HG03457 (cell line): ENCODE results near the gene ZBTB7A.

ENCODE experiments used
- ATAC-seq: cut with Tn5 transposase; IDR thresholded peaks from one replicate; pipeline ENCODE4 v1.9.1; 2021; ENCODE audit warnings: moderate number of reproducible peaks; ENCODE audit not compliant: unreplicated experiment

The ZBTB7A gene

GRCh38 chr19:4057931-4058692, 8.6 kb downstream of the ZBTB7A start:
- no peak for ATAC-seq

- no peak for ATAC-seq
Measured at GRCh38 chr19:4055209-4055552, 11.5 kb downstream of the ZBTB7A start.

DNA sequence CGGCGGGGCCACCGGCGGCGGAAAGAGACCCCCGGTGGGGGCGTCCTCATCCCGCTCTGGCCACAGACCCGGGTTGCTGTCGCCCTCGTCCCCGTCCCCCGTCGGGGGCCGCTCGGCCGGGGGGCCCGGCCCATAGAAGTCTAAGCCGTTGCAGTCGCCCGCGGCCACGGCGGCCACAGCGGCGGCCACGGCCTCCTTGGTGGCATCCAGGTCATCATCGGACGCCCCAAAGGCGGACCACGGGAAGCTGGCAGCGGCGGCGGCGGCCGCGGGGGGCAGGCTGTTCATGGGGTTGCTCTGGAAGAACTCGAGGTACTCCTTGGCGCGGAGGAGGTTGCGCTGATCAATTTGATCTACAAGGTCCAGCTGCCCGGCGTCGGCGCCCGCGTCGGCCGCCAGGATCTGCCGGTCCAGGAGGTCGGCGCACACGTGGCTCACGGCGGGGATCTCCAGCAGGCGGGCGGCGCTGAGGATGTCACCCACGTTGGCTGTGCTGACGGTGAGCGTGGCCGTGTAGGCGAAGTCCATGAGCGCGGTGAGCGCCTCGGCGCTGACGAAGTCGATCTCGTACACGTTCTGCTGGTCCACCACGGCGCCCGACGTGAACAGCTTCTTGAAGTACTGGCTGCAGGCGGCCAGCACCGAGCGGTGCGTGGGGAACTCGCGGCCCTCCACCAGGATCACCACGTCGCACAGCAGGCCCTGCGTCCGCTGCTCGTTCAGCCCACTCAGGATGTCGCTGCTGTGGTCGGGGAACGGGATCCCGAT, 12.1 kb downstream of the ZBTB7A start:
- no peak for ATAC-seq

DNA sequence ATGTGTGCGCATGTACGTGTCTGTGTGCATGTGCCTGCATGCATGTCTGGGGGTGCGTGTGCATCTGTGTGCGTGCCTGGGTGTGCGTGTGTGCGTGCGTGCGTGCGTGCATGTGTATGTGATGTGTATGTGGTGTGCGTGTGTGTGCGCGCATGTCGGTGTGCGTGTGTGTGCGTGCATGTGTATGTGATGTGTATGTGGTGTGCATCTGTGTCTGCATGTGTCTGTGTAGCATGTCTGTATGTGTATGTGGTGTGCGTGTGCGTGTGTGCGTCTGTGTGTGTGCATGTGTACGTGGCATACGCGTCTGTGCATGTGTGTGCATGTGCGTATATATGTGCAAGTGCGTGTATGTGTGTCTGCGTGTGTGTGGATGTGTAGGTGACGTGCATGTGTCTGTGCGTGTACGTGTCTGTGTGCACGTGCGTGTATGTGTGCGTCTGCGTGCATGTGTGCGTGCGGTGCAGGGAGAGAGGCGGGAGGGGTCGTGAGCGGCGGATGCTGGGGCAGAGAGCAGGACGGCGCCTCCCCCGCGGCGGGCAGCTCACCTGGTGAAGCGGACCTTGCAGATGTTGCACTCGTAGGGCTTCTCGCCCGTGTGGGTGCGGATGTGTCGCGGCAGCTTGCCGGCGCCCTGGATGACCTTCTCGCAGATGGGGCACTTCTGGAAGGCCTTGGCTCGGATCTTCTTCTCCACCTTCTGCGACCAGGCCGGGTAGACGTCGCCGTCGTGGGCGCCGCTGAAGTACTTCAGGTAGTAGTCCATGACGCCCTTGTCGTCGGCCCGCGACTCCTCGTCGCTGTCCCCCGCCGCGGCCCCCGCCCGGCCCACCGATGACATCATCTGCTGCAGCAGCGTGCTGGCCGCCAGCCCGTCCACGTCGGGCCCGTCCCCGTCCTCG, 13.0 kb downstream of the ZBTB7A start:
- no peak for ATAC-seq

- no peak for ATAC-seq
Measured at GRCh38 chr19:4052993-4053422, 13.7 kb downstream of the ZBTB7A start.

DNA sequence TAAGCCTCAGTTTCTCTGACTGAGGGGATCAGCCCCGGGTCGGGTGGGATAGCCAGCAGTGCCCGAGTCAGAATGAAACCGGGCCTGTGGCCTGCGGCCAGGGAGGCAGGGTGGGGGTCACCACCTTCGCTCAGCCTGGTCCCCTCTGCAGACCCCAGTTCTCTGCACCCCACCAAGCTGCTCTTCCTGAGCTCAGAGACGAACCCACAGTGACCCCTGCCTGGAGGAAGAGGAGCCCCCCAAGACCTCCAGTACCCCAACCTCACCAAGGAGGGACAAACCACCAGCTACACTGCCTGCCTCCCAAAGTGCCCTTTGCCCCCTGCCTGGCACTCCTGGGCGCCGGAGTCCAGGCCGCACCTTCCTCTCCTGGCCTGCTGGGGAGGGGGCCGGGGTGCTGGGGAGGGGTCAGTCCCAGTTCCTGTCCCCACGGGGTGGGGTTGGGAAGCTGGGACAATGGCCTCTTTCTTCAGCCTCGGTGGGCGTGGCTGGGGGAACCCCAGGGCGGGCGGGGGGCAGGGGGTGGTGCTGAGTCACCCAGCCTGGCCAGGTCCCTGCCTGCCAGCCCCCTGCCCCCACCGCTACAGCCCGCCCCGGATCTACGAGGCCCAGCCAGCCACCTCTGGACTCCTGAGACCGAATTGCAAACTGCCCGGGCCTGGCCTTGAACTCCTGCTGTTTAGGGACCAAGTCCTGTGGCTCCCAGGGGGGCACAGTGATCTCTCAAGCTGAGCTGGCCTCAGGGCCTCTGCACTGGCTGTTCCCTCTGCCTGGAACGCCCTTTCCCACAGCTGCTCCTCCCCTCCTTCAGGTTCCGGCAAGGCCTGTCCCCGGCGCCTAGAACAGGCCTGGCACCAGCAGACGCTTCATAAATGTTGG, 14.3 kb downstream of the ZBTB7A start:
- ATAC-seq = no peak

GRCh38 chr19:4051175-4052101, 15.3 kb downstream of the ZBTB7A start:
- no peak for ATAC-seq

DNA sequence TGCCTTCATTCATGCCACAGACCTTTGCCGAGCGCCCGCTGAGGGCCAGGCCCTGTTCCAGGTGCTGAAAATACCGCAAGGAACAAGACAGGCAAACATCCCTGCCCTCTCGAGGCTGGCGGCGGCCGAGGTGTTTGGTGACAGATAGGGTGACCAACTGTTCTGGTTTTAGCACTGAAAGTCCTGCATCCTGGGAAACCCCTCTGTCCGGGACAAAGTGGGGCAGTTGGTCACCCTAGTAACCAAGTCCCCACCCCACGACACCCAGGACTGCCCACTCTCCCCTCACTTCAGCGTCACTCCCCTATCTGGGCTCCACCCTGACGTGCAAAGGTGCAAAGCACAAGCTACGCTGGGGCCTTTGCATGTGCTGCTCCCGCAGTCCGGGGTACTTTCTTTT, 17.3 kb downstream of the ZBTB7A start:
- no peak for ATAC-seq

GRCh38 chr19:4046946-4047683, 19.6 kb downstream of the ZBTB7A start:
- no peak for ATAC-seq

GRCh38 chr19:4046362-4046691, 20.4 kb downstream of the ZBTB7A start:
- no peak for ATAC-seq

DNA sequence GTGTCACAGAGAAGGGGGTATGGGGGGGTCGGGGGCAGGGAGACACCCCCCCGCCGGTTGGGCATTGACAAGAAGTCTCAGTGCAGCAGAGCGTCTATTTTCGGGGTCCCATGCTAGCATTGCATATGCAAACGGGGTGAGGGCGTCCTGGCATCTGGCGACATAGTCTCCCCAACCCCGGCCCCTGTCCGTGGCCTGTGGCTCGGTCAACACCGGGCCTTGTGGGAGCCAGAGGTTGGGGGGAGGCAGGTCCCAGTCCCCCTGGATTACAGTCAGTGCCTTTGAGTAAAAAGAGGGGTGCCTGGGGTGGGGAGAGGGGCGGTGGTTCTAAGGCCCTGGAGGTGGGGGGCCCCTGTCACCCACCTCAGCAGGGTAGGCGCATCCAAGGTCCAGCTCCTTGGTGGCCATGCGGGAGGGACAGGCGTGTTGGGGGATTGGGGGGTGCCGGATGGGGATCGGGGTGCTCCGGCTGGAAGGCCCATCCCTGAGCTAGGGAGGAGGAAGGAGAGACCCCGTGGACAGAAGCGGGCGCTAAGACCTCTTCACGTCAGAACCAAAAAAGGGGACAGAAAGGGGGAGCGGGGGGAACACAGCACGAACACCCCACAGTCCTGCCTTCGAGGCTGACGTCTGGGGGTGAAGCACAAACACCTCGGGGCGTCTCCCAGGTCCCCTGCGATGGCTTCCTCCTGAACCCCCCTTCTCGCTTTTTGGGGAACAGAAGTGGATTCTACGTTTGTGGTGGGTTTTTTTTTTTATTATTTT, 20.9 kb downstream of the ZBTB7A start:
- ATAC-seq = no peak

DNA sequence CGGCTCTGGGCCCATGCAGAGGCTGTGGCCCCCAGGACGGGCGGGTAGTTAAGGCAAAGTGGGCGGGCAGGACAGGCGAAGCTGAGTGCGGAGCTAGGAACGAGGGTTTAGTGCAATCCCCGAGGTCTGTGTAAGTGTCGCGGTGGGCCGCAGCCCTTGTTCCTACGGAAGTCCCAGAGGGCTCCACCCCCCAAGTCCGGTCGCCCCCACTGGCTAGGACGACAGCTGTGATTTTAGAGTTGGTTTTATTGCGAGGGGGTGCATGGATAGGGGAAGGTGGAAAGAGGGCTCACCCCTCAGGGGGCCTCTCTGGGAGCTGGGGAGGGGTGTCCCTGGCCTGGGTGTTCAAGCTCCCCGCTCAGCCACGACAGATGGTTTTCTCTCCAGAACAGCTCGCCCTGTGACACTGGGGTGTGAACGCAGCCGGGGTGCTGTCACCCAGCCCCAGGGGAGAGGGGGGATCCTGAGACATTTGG, 21.7 kb downstream of the ZBTB7A start:
- no peak for ATAC-seq

DNA sequence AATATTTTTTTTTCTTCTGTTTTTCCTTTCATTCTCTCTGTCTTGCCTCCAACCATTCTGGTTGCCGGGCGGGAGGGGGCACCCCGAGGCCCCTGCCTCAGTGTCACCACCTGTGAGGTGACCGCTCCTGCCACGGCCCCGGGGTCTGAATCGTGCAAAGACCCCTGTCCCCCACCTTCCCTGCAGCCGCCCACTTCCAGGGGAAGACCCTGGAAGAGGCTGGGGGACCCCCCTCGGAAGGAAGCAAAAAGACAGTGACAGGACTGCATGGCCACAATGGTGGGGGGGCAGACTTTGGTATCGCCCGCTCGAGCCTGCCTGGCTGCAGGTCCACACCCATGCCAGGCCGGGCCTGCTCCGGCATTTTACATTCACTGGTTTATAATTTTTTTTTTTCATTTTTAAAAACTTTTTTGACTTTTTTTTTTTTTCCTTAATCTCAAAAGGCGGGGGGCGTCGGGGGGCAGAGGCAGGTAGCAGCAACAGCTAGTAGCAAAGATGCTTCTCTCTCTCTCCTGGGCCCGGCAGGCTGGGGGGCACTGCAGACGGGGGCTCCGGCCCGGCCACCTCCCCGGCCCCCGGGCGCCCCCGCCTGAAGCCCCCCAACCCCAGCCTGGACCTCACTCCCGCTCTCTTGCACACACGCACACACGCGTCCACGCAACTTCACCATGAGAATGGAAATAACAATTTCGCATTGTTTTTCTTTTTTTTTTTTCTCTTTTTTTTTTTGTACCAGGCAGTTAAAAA, 22.6 kb downstream of the ZBTB7A start:
- ATAC-seq = no peak

DNA sequence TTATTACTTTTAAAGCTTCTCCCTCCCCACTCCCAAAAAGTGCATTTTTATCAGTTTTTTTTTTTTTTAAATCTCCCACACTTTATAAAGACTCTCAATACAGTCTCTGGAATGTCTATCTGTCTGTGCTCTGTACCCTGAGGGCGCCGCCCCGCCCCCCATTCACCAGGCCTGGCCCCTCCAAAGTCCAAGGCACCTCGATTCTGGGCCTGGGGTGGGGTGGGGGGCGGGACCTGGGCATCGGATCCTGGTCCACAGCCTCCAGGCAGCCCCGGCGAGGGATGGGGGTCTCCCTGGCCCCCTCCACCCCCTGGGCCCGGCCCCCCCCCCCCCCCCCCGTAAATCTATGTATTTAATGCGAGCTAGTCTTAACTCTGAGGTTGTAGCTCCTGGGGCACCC, 23.3 kb downstream of the ZBTB7A start:
- ATAC-seq = no peak

DNA sequence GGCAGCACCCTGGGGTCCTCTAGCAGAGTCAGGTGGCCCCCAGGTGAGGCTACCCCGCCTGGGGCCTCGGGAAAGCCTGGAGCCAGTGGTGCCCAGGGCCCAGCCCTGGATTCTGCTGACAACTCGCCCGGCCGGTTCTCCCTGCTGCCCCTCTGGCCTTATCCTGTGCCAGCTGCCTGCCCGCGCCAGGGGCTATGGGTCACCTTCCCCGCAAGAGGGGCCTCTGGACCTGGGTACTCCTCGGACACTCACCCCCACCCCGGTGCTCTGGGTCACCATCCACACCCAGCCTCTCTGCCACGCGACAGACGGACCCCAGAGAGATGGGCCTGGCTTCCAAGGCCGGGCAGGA, 24.0 kb downstream of the ZBTB7A start:
- no peak for ATAC-seq

- no peak for ATAC-seq
Measured at GRCh38 chr19:4042064-4042730, 24.5 kb downstream of the ZBTB7A start.
